Astrocyte (in vitro differentiated cells and primary cell): Measurements from ENCODE around the gene KIAA1217.

Source experiments
- CTCF ChIP-seq: IDR thresholded peaks from 2 replicates; pipeline ENCODE4 v1.5.1; 2011; ENCODE audit warnings: low read depth, mild to moderate bottlenecking, inconsistent platforms, low read length, moderate library complexity; ENCODE audit not compliant: insufficient read depth
- EZH2 ChIP-seq: IDR thresholded peaks from 2 replicates; pipeline ENCODE4 v1.6.1; 2012; ENCODE audit warnings: mild to moderate bottlenecking, low read length, inconsistent platforms; ENCODE audit not compliant: insufficient read depth

- TF ChIP-seq CTCF (no peak), EZH2 (no peak)
These were observed 69.4 kb downstream of the KIAA1217 start for GRCh38 chr10:24278176-24278889.
